SK-N-SH (cell line): Measurements from ENCODE around the gene NUDT10. TPM values are rescaled to one million over a fixed set of nuclear protein-coding genes. Genes with fewer than 3 reads are reported as not detected.
A peak's percentile ranks its signal among the peaks of the same experiment; 100 is the strongest.

ENCODE experiments used
- CTCF ChIA-PET: fragments of 300-600, 350-600 bp; formaldehyde crosslinking; extraction: SDS; loops from one replicate; lab custom pipeline; 2021; lab: Yijun Ruan, JAX
- POLR2A ChIA-PET: fragments of 350-600 bp; sonication (Branson Sonifier 250); formaldehyde crosslinking; extraction: SDS; loops from one replicate; lab custom pipeline; 2020; ENCODE audit warnings: antibody characterized with exemption, inconsistent platforms; lab: Yijun Ruan, JAX
- DNase-seq: peaks from one replicate; pipeline ENCODE4 v3.0.0; 2012
- H2AFZ ChIP-seq: fragments of 200-600 bp; sonication (generic); 2 replicates; pipeline ENCODE4 v1.8.1; 2016; ENCODE audit warnings: antibody characterized with exemption, mild to moderate bottlenecking, low read depth
- H3F3A ChIP-seq: fragments of 200-600 bp; sonication (generic); replicated peaks from 2 replicates; pipeline ENCODE3; 2016; ENCODE audit warnings: antibody characterized with exemption, mild to moderate bottlenecking; ENCODE audit not compliant: insufficient read depth
- H3K27ac ChIP-seq, 2 experiments: fragments of 200-500 bp in 1 of 2; fragments of 200-600 bp in 1 of 2; sonication (Bioruptor generic) in 1 of 2; sonication (generic), shearing (Covaris generic) in 1 of 2; 2 replicates each; pipeline versions ENCODE4 v1.5.1 to v1.6.1; 2014 to 2016; ENCODE audit warnings: low read depth in 2 of 2, inconsistent platforms in 1 of 2, low read length in 1 of 2, mild to moderate bottlenecking in 1 of 2, mixed read lengths in 1 of 2
- H3K27me3 ChIP-seq: fragments of 200-600 bp; sonication (generic), shearing (Covaris generic); 2 replicates; pipeline ENCODE4 v1.6.1; 2016; ENCODE audit warnings: mixed run types; ENCODE audit not compliant: insufficient read depth
- H3K36me3 ChIP-seq, 2 experiments: fragments of 200-500 bp in 1 of 2; fragments of 200-600 bp in 1 of 2; sonication (Bioruptor generic) in 1 of 2; sonication (generic) in 1 of 2; replicated peaks in 1 of 2; 2 replicates each; pipeline versions ENCODE3 to v1.5.1; 2014 to 2016; ENCODE audit warnings: low read length in 1 of 2, mild to moderate bottlenecking in 1 of 2; ENCODE audit not compliant: insufficient read depth in 2 of 2, control insufficient read depth in 1 of 2
- H3K4me1 ChIP-seq, 2 experiments: fragments of 200-500 bp in 1 of 2; fragments of 200-600 bp in 1 of 2; sonication (Bioruptor generic) in 1 of 2; sonication (generic), shearing (Covaris generic) in 1 of 2; 2 replicates each; pipeline versions ENCODE4 v1.5.1 to v1.6.1; 2014 to 2016; ENCODE audit warnings: low read depth in 1 of 2, low read length in 1 of 2, mixed run types in 1 of 2; ENCODE audit not compliant: insufficient read depth in 2 of 2, control insufficient read depth in 1 of 2
- H3K4me2 ChIP-seq: fragments of 200-600 bp; sonication (generic), shearing (Covaris generic); 2 replicates; pipeline ENCODE4 v1.6.1; 2017; ENCODE audit warnings: mixed run types
- H3K4me3 ChIP-seq, 2 experiments: fragments of 200-500 bp in 1 of 2; fragments of 200-600 bp in 1 of 2; sonication (Bioruptor generic) in 1 of 2; sonication (generic), shearing (Covaris generic) in 1 of 2; 2 replicates each; pipeline versions ENCODE4 v1.5.1 to v1.8.1; 2014 to 2016; ENCODE audit warnings: low read depth in 2 of 2, inconsistent platforms in 1 of 2, low read length in 1 of 2, mild to moderate bottlenecking in 1 of 2, mixed read lengths in 1 of 2, moderate library complexity in 1 of 2
- H3K79me2 ChIP-seq: fragments of 200-600 bp; sonication (generic); 2 replicates; pipeline ENCODE4 v1.8.1; 2017; ENCODE audit warnings: mild to moderate bottlenecking; ENCODE audit not compliant: insufficient read depth
- H3K9ac ChIP-seq: fragments of 200-600 bp; sonication (generic); 2 replicates; pipeline ENCODE4 v1.6.1; 2017; ENCODE audit warnings: mixed run types
- H3K9me2 ChIP-seq: fragments of 200-600 bp; sonication (generic); 2 replicates; pipeline ENCODE4 v1.6.1; 2017; ENCODE audit warnings: mixed run types
- H3K9me3 ChIP-seq: fragments of 200-600 bp; sonication (generic); 2 replicates; pipeline ENCODE4 v1.6.1; 2017; ENCODE audit warnings: mixed run types, mild to moderate bottlenecking, moderate library complexity
- H4K20me1 ChIP-seq: fragments of 200-600 bp; sonication (generic); 2 replicates; pipeline ENCODE4 v1.6.1; 2017; ENCODE audit warnings: mild to moderate bottlenecking, mixed run types; ENCODE audit not compliant: insufficient read depth
- EP300 ChIP-seq, 2 experiments: IDR thresholded peaks; 2 replicates each; pipeline versions ENCODE4 v1.4.0 to v1.6.1; 2012; ENCODE audit warnings: borderline replicate concordance in 1 of 2, low read depth in 1 of 2, low read length in 1 of 2
- EZH2phosphoT487 ChIP-seq: fragments of 200-600 bp; sonication (generic); IDR thresholded peaks from 2 replicates; pipeline ENCODE4 v1.6.1; 2017; ENCODE audit warnings: low read depth, mixed run types, mild to moderate bottlenecking, antibody characterized with exemption, moderate library complexity, borderline replicate concordance
- FOSL2 ChIP-seq: IDR thresholded peaks from 2 replicates; pipeline ENCODE4 v1.4.0; 2012; ENCODE audit warnings: low read depth, mild to moderate bottlenecking, moderate library complexity, borderline replicate concordance
- GABPA ChIP-seq: IDR thresholded peaks from 2 replicates; pipeline ENCODE4 v1.4.0; 2012; ENCODE audit warnings: low read depth, mild to moderate bottlenecking
- MEF2A ChIP-seq: IDR thresholded peaks from 2 replicates; pipeline ENCODE4 v1.4.0; 2012; ENCODE audit warnings: low read depth, borderline replicate concordance
- MXI1 ChIP-seq: IDR thresholded peaks from 2 replicates; pipeline ENCODE4 v1.6.1; 2012; ENCODE audit warnings: mild to moderate bottlenecking, low read depth, low read length, improper control_type of control experiment
- POLR2AphosphoS5 ChIP-seq: IDR thresholded peaks from 2 replicates; pipeline ENCODE4 v1.6.1; 2012; ENCODE audit warnings: low read depth, low read length
- RAD21 ChIP-seq: IDR thresholded peaks from 2 replicates; pipeline ENCODE4 v1.6.1; 2012; ENCODE audit warnings: mild to moderate bottlenecking, low read length
- RCOR1 ChIP-seq: fragments of 150-350 bp; IDR thresholded peaks from 2 replicates; pipeline ENCODE4 v1.6.1; 2017; ENCODE audit warnings: antibody characterized with exemption, low read length
- SMC3 ChIP-seq: IDR thresholded peaks from 2 replicates; pipeline ENCODE4 v1.6.1; 2012; ENCODE audit warnings: low read depth, low read length, improper control_type of control experiment
- TCF12 ChIP-seq: IDR thresholded peaks from 2 replicates; pipeline ENCODE4 v1.4.0; 2012
- TEAD4 ChIP-seq: IDR thresholded peaks from 2 replicates; pipeline ENCODE4 v1.4.0; 2012; ENCODE audit warnings: mild to moderate bottlenecking, borderline replicate concordance; ENCODE audit not compliant: insufficient read depth
- YY1 ChIP-seq: IDR thresholded peaks from 2 replicates; pipeline ENCODE4 v1.4.0; 2012; ENCODE audit warnings: low read depth, mild to moderate bottlenecking
- WGBS: methylation state at CpG from one replicate; pipeline ENCODE4 v1.1.6; 2017; ENCODE audit warnings: low lambda C conversion rate; 5-methylcytosine and 5-hydroxymethylcytosine counted together
- polyA plus RNA-seq, 3 experiments: library from polyadenylated mRNA; depleted of rRNA; stranded (reverse); fragments of >200 nt; gene quantifications; 2 replicates each; pipeline ENCODE4 v1.2.3, GENCODE V29; 2012
- TF ChIP-seq, protein P1 (sequence below): fragments of 200-600 bp; sonication (generic); IDR thresholded peaks from 2 replicates; pipeline ENCODE4 v1.6.1; 2017; ENCODE audit warnings: antibody characterized with exemption, mild to moderate bottlenecking, moderate library complexity
- TF ChIP-seq, protein P2 (sequence below): IDR thresholded peaks from 2 replicates; pipeline ENCODE4 v1.4.0; 2012; ENCODE audit warnings: low read depth
- TF ChIP-seq, protein P3 (sequence below): IDR thresholded peaks from 2 replicates; pipeline ENCODE4 v1.4.0; 2012; ENCODE audit warnings: low read depth, borderline replicate concordance
- TF ChIP-seq, protein P4 (sequence below): IDR thresholded peaks from 2 replicates; pipeline ENCODE4 v1.6.1; 2012; ENCODE audit warnings: mild to moderate bottlenecking, low read depth, low read length, moderate library complexity
- TF ChIP-seq, protein P5 (sequence below): IDR thresholded peaks from 2 replicates; pipeline ENCODE4; 2012

Gene NUDT10
- polyA plus RNA-seq, 1 of the 3 experiments (the other 2 are of a cell fraction), result 2.3 TPM

DNA sequence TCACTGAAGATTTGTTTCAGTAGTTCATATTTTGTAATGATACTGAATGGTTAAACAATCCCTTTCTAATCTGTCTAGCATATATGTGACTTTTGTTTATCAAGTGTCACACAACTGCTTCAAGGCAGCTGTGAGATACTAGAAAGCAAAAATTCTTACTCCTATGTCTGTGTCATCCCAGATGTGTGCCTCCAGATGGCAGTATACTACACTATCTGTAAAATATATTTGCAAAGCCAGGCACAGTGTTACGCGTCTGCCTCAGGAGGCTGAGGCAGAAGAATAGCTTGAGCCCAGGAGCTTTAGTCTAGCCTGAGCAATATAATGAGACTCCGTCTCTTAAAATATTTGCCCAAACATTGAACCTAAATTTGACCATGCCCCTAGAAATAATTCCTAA lies 4.0 kb downstream of the NUDT10 start:
- Histone ChIP-seq H3K27ac (no peak overlapping the region), H3K79me2 (no peaks in the 10 kb centered on the region), H3K36me3 (no peaks in the 10 kb centered on the region), H3K9me2 (no peaks in the 10 kb centered on the region), H3K4me3 (no peak overlapping the region), H3K27me3 (peaks cover 14% of the 10 kb centered on the region), H3K9me3 (no peaks in the 10 kb centered on the region), H3K4me1 (no peaks in the 10 kb centered on the region; a peak in 1 of 4 replicates), H3F3A (no peaks in the 10 kb centered on the region), H3K4me2 (no peak overlapping the region), H3K9ac (no peak overlapping the region), H2AFZ (no peak overlapping the region), H4K20me1 (no peaks in the 10 kb centered on the region)
- no peak for TF ChIP-seq TEAD4
- TF ChIP-seq EZH2phosphoT487, result no peak
- TF ChIP-seq, protein P1, sequence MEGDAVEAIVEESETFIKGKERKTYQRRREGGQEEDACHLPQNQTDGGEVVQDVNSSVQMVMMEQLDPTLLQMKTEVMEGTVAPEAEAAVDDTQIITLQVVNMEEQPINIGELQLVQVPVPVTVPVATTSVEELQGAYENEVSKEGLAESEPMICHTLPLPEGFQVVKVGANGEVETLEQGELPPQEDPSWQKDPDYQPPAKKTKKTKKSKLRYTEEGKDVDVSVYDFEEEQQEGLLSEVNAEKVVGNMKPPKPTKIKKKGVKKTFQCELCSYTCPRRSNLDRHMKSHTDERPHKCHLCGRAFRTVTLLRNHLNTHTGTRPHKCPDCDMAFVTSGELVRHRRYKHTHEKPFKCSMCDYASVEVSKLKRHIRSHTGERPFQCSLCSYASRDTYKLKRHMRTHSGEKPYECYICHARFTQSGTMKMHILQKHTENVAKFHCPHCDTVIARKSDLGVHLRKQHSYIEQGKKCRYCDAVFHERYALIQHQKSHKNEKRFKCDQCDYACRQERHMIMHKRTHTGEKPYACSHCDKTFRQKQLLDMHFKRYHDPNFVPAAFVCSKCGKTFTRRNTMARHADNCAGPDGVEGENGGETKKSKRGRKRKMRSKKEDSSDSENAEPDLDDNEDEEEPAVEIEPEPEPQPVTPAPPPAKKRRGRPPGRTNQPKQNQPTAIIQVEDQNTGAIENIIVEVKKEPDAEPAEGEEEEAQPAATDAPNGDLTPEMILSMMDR, result peak; percentile 67
- no peak for TF ChIP-seq YY1
- peak; percentile 65 for TF ChIP-seq SMC3
- TF ChIP-seq MXI1, result no peak
- TF ChIP-seq RAD21, result peak; percentile 74
- no peak for TF ChIP-seq EP300 (IDR thresholded peaks at IDR 0.05; ENCODE audit: borderline replicate concordance in 1 of 2, low read depth in 1 of 2, low read length in 1 of 2)
- no peak for TF ChIP-seq POLR2AphosphoS5
- TF ChIP-seq, protein P2, sequence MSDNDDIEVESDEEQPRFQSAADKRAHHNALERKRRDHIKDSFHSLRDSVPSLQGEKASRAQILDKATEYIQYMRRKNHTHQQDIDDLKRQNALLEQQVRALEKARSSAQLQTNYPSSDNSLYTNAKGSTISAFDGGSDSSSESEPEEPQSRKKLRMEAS, result no peak
- ChIA-PET POLR2A (no interaction called here), CTCF (interaction anchor here (0.5 to 9.3 kb wide), 34 partner anchors 8 to 166 kb away, joined by 3 to 106 read pairs (median 4); no protein-coding TSS in a partner anchor)
- WGBS, result 24% methylated on average over 3 of the region's 3 CpGs
- peak; percentile 63 for DNase-seq

DNA sequence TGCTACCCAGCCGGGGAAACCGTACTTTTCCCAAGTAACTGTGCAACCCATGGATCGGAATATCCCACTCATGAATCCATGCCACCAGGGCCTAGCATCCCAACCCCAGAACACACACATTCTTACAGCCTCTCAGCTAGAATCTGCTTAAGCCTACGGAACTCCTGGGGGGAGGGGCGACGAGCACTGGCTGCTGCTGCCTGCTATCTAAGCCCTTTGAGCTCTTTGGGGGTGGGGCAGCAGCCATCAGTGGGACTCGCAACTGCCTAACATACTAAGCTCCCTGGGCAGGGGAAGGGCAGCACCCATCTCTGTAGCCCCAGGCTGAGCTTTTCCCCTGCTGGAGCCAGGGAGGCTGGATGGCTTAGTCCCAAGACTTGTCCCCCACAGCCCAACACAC lies 28.6 kb downstream of the NUDT10 start:
- H3K27ac ChIP-seq, result no peak overlapping the region
- no peaks in the 10 kb centered on the region for H3K9me2 ChIP-seq
- H3K4me1 ChIP-seq, result no peaks in the 10 kb centered on the region
- H3K36me3 ChIP-seq, result no peaks in the 10 kb centered on the region
- H3K4me2 ChIP-seq, result no peak overlapping the region
- H3K27me3 ChIP-seq, result no peaks in the 10 kb centered on the region
- TF ChIP-seq SMC3 (no peak), RCOR1 (no peak), FOSL2 (no peak), TCF12 (no peak), GABPA (no peak), EP300 (IDR thresholded peaks at IDR 0.05; ENCODE audit: borderline replicate concordance in 1 of 2, low read depth in 1 of 2, low read length in 1 of 2) (no peak), MEF2A (no peak)
- TF ChIP-seq, protein P3, sequence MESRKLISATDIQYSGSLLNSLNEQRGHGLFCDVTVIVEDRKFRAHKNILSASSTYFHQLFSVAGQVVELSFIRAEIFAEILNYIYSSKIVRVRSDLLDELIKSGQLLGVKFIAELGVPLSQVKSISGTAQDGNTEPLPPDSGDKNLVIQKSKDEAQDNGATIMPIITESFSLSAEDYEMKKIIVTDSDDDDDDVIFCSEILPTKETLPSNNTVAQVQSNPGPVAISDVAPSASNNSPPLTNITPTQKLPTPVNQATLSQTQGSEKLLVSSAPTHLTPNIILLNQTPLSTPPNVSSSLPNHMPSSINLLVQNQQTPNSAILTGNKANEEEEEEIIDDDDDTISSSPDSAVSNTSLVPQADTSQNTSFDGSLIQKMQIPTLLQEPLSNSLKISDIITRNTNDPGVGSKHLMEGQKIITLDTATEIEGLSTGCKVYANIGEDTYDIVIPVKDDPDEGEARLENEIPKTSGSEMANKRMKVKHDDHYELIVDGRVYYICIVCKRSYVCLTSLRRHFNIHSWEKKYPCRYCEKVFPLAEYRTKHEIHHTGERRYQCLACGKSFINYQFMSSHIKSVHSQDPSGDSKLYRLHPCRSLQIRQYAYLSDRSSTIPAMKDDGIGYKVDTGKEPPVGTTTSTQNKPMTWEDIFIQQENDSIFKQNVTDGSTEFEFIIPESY, result no peak
- TF ChIP-seq, protein P4, sequence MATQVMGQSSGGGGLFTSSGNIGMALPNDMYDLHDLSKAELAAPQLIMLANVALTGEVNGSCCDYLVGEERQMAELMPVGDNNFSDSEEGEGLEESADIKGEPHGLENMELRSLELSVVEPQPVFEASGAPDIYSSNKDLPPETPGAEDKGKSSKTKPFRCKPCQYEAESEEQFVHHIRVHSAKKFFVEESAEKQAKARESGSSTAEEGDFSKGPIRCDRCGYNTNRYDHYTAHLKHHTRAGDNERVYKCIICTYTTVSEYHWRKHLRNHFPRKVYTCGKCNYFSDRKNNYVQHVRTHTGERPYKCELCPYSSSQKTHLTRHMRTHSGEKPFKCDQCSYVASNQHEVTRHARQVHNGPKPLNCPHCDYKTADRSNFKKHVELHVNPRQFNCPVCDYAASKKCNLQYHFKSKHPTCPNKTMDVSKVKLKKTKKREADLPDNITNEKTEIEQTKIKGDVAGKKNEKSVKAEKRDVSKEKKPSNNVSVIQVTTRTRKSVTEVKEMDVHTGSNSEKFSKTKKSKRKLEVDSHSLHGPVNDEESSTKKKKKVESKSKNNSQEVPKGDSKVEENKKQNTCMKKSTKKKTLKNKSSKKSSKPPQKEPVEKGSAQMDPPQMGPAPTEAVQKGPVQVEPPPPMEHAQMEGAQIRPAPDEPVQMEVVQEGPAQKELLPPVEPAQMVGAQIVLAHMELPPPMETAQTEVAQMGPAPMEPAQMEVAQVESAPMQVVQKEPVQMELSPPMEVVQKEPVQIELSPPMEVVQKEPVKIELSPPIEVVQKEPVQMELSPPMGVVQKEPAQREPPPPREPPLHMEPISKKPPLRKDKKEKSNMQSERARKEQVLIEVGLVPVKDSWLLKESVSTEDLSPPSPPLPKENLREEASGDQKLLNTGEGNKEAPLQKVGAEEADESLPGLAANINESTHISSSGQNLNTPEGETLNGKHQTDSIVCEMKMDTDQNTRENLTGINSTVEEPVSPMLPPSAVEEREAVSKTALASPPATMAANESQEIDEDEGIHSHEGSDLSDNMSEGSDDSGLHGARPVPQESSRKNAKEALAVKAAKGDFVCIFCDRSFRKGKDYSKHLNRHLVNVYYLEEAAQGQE, result no peak
- TF ChIP-seq, protein P5, sequence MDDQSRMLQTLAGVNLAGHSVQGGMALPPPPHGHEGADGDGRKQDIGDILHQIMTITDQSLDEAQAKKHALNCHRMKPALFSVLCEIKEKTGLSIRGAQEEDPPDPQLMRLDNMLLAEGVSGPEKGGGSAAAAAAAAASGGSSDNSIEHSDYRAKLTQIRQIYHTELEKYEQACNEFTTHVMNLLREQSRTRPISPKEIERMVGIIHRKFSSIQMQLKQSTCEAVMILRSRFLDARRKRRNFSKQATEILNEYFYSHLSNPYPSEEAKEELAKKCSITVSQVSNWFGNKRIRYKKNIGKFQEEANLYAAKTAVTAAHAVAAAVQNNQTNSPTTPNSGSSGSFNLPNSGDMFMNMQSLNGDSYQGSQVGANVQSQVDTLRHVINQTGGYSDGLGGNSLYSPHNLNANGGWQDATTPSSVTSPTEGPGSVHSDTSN, result no peak
- TF ChIP-seq, all 33 proteins: peak for 0
- H2AFZ ChIP-seq, result no peak overlapping the region
- no peaks in the 10 kb centered on the region for H3F3A ChIP-seq
- DNase-seq, result no peak
- no peak overlapping the region for H3K4me3 ChIP-seq
- no peaks in the 10 kb centered on the region for H3K9me3 ChIP-seq
- no peak overlapping the region for H3K9ac ChIP-seq
- H4K20me1 ChIP-seq, result no peaks in the 10 kb centered on the region
- ChIA-PET CTCF (interaction anchor here (1.6 kb wide), 1 partner anchor 100 kb away, joined by 3 read pairs; no protein-coding TSS in a partner anchor), POLR2A (no interaction called here)
- H3K79me2 ChIP-seq, result no peaks in the 10 kb centered on the region
- WGBS, result 5% methylated on average over 3 of the region's 7 CpGs
